ENCODE results near the gene PIP4K2A. TPM values are rescaled to one million over a fixed set of nuclear protein-coding genes. Genes with fewer than 3 reads are reported as not detected.
"Not testable (repeated sequence)": the region's sequence is repeated elsewhere in the genome, so short reads cannot be mapped to it uniquely, and the experiment has no call there.

Gene PIP4K2A
- total RNA-seq, 1 donor from 2014 or later = 24.1 TPM

GRCh38 chr10:22719406-22720042 lies 5.1 kb upstream of the PIP4K2A start:
- DNase-seq (ENCODE audit: low read depth) = no peak

DNA sequence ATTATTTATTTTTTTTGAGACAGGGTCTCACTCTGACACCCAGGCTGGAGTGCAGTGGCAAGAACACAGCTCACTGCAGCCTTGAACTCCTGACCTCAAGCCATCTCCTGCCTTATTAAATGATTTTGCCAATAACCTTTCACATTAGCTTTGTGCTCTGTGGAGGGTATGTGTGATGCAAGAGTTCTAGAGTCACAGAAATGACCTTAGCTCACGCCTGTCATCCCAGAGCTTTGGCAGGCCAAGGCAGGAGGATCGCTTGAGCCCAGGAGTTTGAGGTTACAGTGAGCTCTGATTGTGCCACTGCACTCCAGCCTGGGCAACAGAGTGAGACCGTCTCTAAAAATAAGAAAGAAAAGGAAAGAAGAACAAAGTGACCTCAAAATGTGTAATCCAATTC lies 4.3 kb upstream of the PIP4K2A start:
- DNase-seq (ENCODE audit: low read depth) = not testable (repeated sequence)

DNA sequence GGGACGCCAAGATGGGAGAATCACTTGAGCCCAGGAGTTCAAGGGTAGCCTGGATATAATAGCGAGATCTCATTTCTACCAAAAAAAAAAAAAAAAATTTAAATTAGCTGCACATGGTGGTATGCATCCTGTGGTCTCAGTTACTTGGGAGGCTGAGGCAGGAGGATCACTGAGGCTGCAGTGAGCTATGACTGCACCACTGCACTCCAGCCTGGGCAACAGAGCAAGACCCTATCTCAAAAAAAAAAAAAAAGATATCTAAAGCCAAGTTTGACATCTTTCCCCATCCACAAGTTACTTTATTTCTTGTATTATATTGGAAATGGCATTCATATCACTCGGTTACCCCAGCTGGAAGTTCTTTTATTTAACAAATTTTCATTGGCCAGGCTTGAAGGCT lies 3.4 kb upstream of the PIP4K2A start:
- DNase-seq (ENCODE audit: low read depth) = no peak

- DNase-seq (ENCODE audit: low read depth) = no peak
These were observed 2.6 kb upstream of the PIP4K2A start for GRCh38 chr10:22716943-22717342.

DNA sequence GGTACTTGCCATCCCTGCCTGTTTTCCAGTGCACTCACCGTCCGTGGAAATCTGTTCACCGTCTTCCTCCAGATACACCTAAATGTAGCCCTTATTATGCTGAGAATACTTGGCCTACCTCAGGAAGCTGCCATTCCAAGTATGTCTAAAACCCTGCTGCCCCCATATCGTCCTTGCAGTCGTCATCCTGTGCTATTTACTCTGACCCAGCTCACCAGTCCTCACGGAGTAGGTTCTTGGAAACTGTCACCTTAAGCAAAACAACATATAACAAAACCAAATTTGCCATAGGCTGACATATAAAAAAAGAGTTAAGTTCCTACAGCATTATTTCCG lies 880 bp upstream of the PIP4K2A start:
- no peak for DNase-seq (ENCODE audit: low read depth)

GRCh38 chr10:22713853-22714478 lies 412 bp downstream of the PIP4K2A start:
- no peak for DNase-seq (ENCODE audit: low read depth)

DNA sequence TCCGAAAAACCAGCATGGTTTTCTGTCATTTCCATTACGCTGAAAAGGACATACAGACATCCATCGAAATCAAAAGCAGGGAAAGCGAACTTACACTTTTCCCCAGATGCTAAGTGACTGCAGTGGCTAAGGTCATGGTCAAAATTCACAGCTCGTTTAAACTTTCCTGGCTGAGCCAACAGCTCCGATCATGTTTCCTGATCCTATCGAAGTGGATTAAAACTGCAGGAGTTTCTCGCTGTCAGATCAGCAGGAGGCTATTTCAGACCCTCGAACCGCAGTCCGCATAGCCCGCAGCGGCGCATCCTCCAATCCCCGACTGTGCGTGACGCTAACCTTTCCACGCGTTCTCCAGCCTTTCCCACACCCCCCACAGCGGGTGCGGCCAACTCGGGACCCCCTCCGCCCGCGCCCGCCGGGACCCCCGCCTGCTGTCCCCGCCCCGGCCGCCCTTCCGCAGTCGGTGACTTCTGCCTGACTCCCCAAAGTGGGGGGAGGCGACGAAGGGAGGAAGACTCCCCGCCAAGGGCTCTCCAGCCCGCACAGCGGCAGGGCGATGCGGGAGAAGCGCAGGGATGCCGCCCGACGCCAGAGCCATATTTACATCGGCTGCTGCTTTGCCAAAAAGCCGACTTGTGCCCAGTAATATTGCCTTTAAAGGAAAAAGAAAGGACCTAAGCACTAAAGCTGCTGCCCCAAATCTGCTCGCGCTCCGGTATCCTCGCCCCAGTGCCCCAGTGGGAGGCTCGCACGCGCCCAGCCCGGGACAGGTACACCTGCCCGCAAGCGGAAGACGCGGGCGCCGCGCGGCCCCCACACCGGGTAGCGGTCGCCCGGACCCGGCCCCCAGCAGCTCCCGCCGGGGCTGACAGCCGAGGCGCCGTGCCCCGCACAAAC lies 1.2 kb downstream of the PIP4K2A start:
- no peak for DNase-seq (ENCODE audit: low read depth)

GRCh38 chr10:22712211-22712955 lies 2.0 kb downstream of the PIP4K2A start:
- DNase-seq (ENCODE audit: low read depth) = peak; percentile 53

DNA sequence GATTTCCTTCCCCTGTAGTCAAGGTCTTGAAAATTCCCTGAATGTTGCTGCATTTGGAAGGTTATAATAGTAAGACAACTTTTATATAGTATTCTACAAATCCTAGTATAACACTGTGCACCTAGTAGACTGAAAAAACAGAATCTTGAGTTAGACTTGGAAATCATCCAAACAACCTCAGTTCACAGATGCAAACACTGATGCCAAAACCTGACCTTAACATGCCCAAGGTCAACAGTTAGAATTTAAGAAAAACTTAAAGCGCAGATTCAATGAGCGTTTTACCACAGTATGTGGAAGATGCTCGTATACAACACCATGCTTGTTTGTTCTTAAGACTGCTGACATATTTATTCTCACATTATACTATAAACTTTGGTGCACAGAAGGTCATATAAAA lies 3.0 kb downstream of the PIP4K2A start:
- DNase-seq (ENCODE audit: low read depth) = no peak

- DNase-seq (ENCODE audit: low read depth) = peak; percentile 51
These were observed 4.1 kb downstream of the PIP4K2A start for GRCh38 chr10:22710139-22710745.

DNA sequence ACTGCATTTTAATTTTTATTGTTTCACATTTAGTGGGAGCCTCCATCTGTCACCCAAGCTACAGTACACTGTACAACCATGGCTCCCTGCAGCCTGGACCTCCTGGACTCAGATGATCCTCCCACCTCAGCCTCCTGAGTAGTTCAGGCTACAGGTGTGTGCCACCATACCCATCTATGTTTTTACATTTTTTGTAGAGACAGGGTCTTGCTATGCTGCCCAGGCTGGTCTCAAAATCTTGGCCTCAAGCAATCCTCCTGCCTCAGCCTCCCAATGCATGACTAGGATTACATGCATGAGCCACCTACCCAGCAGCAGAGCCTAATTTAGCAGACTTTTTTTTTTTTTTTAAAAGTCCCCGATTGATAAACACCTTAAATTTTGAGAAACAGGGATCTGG lies 5.6 kb downstream of the PIP4K2A start:
- no peak for DNase-seq (ENCODE audit: low read depth)

DNA sequence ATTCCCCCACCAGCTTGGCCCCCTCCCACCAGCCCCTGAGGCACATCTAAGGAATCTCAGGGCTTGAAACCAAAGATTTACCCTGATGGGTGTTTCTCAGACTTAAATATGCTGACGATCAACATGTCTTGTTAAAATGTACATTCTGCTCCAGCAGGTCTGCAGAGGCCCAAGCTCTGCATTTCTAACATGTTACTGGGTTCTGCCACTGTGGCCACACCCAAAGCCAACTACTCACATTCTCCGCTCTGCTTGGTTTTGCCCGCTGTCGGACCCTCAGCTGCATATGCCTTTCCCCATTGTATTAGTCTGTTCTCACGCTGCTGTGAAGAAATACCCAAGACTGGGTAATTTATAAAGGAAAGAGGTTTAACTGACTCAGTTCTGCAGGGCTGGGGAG lies 8.9 kb downstream of the PIP4K2A start:
- DNase-seq (ENCODE audit: low read depth) = no peak

DNA sequence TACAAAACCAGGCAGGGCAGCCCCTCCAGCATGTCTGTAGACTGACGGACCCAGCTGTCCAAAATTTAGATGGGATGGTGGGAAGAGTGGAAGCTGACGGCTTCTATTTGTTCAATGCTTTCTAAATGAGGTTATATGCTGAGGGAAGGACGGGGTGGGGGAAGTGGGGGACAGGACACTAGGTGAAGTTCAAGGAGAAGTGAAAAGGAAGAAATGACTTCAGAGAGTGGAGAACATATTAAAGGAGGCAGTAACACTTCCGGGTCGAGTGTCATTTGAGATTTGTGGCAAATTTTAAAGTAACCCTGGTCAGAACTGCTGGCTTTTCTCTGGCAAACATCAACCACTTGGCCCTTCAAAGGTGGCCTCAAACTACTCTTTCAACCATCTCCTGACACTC lies 9.4 kb downstream of the PIP4K2A start:
- DNase-seq (ENCODE audit: low read depth) = no peak

- no peak for DNase-seq (ENCODE audit: low read depth)
These were observed 9.9 kb downstream of the PIP4K2A start for GRCh38 chr10:22704471-22704911.

DNA sequence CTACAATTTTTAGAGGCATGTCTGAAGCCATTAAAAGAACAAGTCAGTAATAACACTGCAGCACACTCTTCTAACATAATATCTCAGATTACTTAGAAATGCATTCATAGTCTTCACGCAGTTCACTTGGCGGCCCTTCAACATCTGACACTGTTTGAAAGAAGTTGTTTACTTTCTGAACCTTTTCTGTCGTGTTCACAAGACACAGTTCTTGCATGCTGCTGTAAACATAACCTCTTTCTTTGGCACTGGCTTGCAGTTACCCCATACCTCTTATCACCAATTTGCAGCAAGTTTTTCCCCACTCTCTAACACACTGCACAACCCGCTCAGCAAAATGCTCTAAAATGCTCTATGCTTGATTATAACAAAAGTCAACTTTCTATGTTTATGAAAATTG lies 12.0 kb downstream of the PIP4K2A start:
- DNase-seq (ENCODE audit: low read depth) = no peak

DNA sequence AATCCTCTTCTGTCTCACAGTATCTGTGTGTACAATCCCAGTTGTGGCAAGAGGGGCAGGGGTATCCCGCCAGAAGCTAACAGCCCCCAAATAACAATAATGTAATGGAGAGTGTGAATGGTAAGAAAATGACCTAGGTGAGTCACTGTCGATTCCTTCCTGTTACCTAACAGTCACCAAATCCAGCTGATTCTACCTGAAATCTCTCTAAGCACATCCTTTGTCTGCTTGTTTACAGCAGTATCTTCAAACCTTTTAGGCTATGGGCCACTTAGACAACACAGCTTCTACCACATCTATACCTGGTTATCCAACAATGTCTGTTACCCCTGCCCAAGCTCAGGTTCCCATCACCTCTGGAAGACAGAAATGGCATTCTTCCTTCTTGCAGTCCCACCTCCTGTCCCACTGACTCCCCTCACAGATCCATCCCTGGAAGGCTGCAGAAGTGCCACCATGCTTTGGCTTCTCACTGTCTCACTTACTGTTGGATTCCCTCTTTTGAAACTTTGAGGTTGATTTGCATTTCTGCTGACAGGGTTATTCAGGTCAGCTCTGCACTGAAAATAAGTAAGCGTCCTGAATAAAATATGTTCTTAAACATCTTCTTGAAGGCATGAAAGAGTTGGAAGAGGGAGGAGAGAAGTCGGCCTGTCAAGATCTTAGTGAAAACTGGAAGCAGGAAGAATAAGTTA lies 13.1 kb downstream of the PIP4K2A start:
- no peak for DNase-seq (ENCODE audit: low read depth)

GRCh38 chr10:22700489-22700888 lies 13.9 kb downstream of the PIP4K2A start:
- no peak for DNase-seq (ENCODE audit: low read depth)

- peak; percentile 67 for DNase-seq (ENCODE audit: low read depth)
These were observed 14.4 kb downstream of the PIP4K2A start for GRCh38 chr10:22699976-22700375.

DNA sequence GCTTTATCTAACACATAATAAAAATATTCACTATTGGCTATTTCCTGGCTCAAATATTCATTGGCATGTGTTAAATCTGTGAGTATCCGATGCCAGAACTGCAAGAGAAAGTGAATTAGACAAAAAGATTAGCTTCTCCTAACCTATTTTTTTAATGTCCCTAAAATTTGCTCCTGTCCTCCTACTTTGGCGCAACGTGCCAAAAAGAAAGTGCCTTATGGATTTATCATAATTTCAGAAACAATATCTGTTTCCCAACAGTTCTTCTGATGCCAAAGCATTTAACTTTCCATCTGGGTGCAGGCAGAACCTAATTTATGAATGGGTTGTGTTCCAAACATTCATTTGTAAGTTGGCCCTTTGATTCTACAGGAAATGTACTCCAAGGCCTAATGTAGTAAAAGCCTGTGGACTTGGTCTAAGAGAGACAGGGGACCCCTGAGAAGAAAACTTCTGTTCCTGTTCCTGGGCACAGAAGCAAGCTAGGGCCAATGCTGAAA lies 15.4 kb downstream of the PIP4K2A start:
- no peak for DNase-seq (ENCODE audit: low read depth)

DNA sequence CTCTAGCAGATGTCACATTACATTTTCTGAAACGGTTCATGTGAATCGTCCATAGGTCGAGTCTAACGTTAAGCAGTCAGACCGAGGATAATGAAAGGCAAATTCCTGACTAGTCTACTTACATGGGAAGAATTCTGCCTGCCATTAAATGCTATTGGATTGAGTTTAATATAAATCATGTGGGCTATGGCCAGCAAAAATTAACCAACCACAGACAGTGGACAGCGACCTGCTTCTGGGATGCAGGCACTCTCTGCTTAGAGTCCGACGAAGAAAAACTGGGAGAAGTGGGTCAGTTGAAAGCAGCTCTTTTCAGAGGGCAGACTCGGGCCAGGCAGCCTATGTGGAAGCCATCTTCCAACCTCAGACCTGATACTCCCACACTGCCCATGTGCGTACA lies 16.6 kb downstream of the PIP4K2A start:
- DNase-seq (ENCODE audit: low read depth) = peak; percentile 56

DNA sequence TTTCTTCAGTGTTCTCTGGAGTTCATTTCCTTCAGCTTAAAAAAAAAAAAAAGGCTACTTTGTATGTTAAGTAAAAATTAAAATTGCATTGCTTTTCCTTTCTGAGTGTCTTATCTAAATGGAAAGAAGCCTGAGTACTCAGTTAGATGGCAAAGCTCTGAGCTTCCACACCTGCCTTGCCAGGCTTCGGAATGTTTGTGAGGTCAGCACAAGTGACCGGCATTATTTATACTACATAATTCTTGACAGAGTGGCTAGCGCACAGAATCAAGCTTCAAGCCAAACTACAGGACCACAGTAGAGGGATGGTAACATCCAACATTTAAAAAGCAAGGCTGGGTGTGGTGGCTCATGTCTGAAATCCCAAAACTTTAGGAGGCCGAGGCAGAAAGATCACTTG lies 17.3 kb downstream of the PIP4K2A start:
- no peak for DNase-seq (ENCODE audit: low read depth)
